HL-60 (cell line): ENCODE results near the gene LENG9.

Experiments
- DNase-seq, 2 experiments: peaks; one replicate each; pipeline ENCODE4 v3.0.0-alpha.2; 2010 to 2020; ENCODE audit warnings: low read depth in 1 of 2, low spot score in 1 of 2
- H3K27ac ChIP-seq: fragments of 250-450 bp; sonication (Bioruptor Pico); replicated peaks from 2 replicates; pipeline ENCODE4 v1.5.1; 2020; ENCODE audit warnings: mild to moderate bottlenecking, moderate library complexity
- H3K27me3 ChIP-seq: fragments of 250-450 bp; sonication (Bioruptor Pico); 2 replicates; pipeline ENCODE4 v1.5.1; 2021; ENCODE audit warnings: mild to moderate bottlenecking, moderate library complexity; ENCODE audit not compliant: insufficient read depth, poor library complexity, severe bottlenecking
- H3K4me3 ChIP-seq: replicated peaks from 2 replicates; pipeline ENCODE4 v1.5.1; 2011; ENCODE audit warnings: mild to moderate bottlenecking, control low read depth, low read length; ENCODE audit not compliant: insufficient read depth
- GABPA ChIP-seq: IDR thresholded peaks from 2 replicates; pipeline ENCODE4 v1.6.1; 2012; ENCODE audit warnings: low read depth
- POLR2AphosphoS5 ChIP-seq: IDR thresholded peaks from 2 replicates; pipeline ENCODE4 v1.6.1; 2012; ENCODE audit warnings: low read depth
- SPI1 ChIP-seq: IDR thresholded peaks from 2 replicates; pipeline ENCODE4 v1.6.1; 2012; ENCODE audit warnings: low read depth, mild to moderate bottlenecking, borderline replicate concordance
- TF ChIP-seq, protein P1 (sequence below): IDR thresholded peaks from one replicate; pipeline ENCODE4 v1.5.1; 2011; ENCODE audit warnings: low read length, control low read depth, inconsistent platforms; ENCODE audit not compliant: insufficient read depth
- TF ChIP-seq, protein P2 (sequence below): IDR thresholded peaks from 2 replicates; pipeline ENCODE4 v1.6.1; 2012; ENCODE audit warnings: low read depth; ENCODE audit not compliant: insufficient replicate concordance

The LENG9 gene

DNA sequence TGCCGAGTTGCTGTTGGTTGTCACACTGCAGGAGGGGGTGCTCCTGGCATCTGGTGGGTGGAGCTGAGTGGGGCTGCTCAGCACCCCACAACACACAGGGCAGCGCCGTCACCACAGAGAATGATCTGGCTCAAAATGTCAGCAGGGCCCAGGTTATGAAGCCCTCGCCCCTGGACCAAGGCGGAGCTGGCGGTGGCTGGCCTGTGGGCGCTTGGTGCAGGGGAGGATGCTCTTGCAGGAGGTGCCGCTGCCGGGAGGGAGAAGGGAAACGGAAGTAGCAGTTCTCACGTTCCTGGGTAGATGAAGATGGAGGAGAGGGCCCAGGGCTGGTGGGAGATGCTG lies 28.7 kb downstream of the LENG9 start:
- peak in 1 of 2 experiments; percentile 23 for DNase-seq
- no peak for TF ChIP-seq GABPA
- TF ChIP-seq, protein P1, sequence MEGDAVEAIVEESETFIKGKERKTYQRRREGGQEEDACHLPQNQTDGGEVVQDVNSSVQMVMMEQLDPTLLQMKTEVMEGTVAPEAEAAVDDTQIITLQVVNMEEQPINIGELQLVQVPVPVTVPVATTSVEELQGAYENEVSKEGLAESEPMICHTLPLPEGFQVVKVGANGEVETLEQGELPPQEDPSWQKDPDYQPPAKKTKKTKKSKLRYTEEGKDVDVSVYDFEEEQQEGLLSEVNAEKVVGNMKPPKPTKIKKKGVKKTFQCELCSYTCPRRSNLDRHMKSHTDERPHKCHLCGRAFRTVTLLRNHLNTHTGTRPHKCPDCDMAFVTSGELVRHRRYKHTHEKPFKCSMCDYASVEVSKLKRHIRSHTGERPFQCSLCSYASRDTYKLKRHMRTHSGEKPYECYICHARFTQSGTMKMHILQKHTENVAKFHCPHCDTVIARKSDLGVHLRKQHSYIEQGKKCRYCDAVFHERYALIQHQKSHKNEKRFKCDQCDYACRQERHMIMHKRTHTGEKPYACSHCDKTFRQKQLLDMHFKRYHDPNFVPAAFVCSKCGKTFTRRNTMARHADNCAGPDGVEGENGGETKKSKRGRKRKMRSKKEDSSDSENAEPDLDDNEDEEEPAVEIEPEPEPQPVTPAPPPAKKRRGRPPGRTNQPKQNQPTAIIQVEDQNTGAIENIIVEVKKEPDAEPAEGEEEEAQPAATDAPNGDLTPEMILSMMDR: no peak
- Histone ChIP-seq H3K27ac (no peak overlapping the region), H3K27me3 (peaks cover 13% of the 10 kb centered on the region), H3K4me3 (no peak overlapping the region)

- Histone ChIP-seq H3K27me3 (peaks cover 13% of the 10 kb centered on the region), H3K27ac (no peak overlapping the region), H3K4me3 (no peak overlapping the region)
- TF ChIP-seq POLR2AphosphoS5 (no peak; the same call in 1 of the 2 replicates), GABPA (no peak), SPI1 (no peak)
- TF ChIP-seq, protein P1: no peak
- TF ChIP-seq, protein P2, sequence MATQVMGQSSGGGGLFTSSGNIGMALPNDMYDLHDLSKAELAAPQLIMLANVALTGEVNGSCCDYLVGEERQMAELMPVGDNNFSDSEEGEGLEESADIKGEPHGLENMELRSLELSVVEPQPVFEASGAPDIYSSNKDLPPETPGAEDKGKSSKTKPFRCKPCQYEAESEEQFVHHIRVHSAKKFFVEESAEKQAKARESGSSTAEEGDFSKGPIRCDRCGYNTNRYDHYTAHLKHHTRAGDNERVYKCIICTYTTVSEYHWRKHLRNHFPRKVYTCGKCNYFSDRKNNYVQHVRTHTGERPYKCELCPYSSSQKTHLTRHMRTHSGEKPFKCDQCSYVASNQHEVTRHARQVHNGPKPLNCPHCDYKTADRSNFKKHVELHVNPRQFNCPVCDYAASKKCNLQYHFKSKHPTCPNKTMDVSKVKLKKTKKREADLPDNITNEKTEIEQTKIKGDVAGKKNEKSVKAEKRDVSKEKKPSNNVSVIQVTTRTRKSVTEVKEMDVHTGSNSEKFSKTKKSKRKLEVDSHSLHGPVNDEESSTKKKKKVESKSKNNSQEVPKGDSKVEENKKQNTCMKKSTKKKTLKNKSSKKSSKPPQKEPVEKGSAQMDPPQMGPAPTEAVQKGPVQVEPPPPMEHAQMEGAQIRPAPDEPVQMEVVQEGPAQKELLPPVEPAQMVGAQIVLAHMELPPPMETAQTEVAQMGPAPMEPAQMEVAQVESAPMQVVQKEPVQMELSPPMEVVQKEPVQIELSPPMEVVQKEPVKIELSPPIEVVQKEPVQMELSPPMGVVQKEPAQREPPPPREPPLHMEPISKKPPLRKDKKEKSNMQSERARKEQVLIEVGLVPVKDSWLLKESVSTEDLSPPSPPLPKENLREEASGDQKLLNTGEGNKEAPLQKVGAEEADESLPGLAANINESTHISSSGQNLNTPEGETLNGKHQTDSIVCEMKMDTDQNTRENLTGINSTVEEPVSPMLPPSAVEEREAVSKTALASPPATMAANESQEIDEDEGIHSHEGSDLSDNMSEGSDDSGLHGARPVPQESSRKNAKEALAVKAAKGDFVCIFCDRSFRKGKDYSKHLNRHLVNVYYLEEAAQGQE: no peak
- DNase-seq: no peak
Measured at GRCh38 chr19:54434112-54434872, 29.3 kb downstream of the LENG9 start.

DNA sequence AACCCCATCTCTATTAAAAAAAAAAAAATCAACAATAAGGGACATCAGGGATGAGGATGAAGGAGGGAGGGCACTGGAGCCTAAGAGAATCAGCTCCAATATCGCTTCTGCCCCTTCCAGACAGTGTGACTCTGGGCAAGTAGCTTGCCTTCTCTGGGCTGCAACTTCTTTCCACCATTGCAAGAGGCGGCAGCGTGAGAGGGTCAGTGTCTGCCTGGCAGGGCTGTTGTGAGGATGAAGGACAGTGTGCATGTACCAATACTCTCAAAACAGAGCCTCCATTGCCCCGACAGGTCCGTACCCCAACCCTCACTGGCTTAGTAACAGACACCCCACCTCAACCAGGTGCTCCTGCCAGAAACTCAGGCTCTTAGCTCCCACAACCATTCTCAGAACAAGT lies 29.9 kb downstream of the LENG9 start:
- DNase-seq: no peak
- Histone ChIP-seq H3K27ac (no peak overlapping the region), H3K4me3 (no peak overlapping the region), H3K27me3 (peaks cover 18% of the 10 kb centered on the region)
- TF ChIP-seq, protein P1: no peak

DNA sequence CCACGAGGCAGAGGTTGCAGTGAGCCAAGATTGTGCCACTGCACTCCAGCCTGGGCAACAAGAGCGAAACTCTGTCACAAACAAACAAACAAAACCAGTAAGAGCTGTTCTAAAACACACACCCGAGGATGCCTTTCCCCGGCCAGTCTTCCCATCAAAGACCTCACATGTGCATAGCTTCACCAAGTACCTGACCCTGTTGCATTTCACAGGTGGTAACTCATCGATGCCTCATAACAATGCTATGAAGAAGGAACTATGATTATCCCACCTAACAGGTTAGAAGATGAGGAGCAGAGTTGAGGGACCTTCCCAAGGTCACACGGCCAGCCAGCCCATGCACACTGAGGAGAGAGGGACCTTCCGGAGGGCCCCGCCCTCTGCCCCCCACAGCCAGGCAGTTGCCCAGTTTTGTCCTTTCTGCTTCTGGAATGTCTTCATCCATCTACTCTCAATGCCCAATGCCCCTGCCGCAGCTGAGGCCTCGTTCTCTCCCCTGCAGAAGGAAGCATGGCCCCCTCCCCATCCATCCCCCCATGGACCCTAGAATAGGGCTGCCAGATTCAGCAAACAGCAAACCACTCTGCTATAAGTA lies 31.3 kb downstream of the LENG9 start:
- DNase-seq: no peak
- Histone ChIP-seq H3K27me3 (peaks cover 18% of the 10 kb centered on the region), H3K4me3 (no peak overlapping the region), H3K27ac (no peak overlapping the region)
- TF ChIP-seq POLR2AphosphoS5 (no peak), SPI1 (no peak), GABPA (no peak)
- TF ChIP-seq, protein P1: no peak
- TF ChIP-seq, protein P2: no peak
